GM10248 (cell line): ENCODE data around the gene CACNA1E.

ENCODE experiments used
- CTCF ChIA-PET: fragments of 300-600 bp; sonication (Branson Sonifier 250); formaldehyde crosslinking; extraction: SDS; loops from one replicate; lab custom pipeline; 2021; ENCODE audit warnings: antibody characterized with exemption; lab: Yijun Ruan, JAX
- POLR2A ChIA-PET: fragments of 350-650 bp; sonication (Branson Sonifier 250); formaldehyde crosslinking; extraction: SDS; loops from one replicate; lab custom pipeline; 2020; ENCODE audit warnings: antibody characterized with exemption; lab: Yijun Ruan, JAX
- DNase-seq: peaks from one replicate; pipeline ENCODE4 v3.0.0; 2012; ENCODE audit errors: extremely low spot score
- CTCF ChIP-seq: IDR thresholded peaks from 2 replicates; pipeline ENCODE4 v1.5.1; 2012; ENCODE audit warnings: mild to moderate bottlenecking, low read depth; ENCODE audit errors: extremely low read depth, missing control alignments, control extremely low read depth

CACNA1E gene

GRCh38 chr1:181804989-181805388 is 321.7 kb downstream of the CACNA1E start:
- ChIA-PET POLR2A (no interaction called here), CTCF (no interaction called here)
- no peak for DNase-seq
- TF ChIP-seq CTCF, result no peak

DNA sequence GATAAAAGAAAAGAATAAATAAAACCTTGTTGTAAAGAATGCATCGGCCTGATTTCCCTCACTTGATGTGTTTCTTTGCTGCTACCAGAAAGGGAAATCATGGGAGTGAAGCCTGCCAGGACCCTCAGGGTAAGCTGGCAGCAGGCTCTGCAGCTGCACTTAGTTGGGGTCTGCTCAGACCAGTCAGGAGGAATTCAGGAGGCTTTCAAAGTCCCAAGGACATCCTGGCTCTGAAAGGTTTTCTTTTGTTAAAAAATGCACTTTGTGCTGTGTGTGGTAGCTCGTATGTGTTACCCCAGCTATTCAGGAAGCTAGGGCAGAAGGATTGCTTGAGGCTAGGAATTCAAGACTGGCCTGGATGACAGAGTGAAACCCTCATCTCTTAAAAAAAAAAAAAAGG is 323.4 kb downstream of the CACNA1E start:
- no peak for TF ChIP-seq CTCF
- ChIA-PET POLR2A (interaction anchor here (0.7 kb wide), 1 partner anchor 249 kb away, joined by 4 read pairs; no protein-coding TSS in a partner anchor), CTCF (no interaction called here)
- no peak for DNase-seq

GRCh38 chr1:181807251-181807650 is 323.9 kb downstream of the CACNA1E start:
- TF ChIP-seq CTCF, result no peak
- no peak for DNase-seq
- ChIA-PET POLR2A (interaction anchor here (0.7 kb wide), 1 partner anchor 250 kb away, joined by 4 read pairs; no protein-coding TSS in a partner anchor), CTCF (no interaction called here)

DNA sequence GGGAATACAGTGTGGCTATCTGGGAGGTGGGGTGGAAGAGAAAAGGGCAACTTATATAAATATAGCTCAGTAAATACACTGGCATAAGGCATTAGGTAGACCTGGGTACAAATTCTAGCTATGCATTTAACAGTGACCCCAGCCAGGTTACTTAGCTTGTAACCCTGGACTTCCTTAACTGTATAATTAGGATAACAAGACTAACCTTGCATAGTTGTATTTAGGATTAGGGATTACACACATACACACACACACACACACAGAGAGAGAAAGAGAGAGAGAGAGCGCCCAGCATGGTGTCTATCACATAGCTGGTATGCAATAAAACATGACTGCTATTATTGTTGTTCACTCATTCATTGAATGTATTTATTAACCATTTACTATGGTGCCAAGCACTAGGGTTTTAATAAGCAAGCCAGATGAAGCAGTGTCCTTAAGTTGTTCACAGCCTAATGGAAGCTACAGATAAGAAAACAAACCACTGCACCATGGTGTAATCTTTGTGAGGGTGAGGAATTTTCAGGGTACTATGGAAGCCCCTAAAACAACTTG is 326.8 kb downstream of the CACNA1E start:
- no peak for DNase-seq
- CTCF ChIA-PET, result interaction anchor here (1.1 kb wide), 1 partner anchor 8 kb away, joined by 5 read pairs; no protein-coding TSS in a partner anchor
- TF ChIP-seq CTCF, result no peak
- POLR2A ChIA-PET, result no interaction called here

- CTCF ChIA-PET, result interaction anchor here (2.6 kb wide), 1 partner anchor 10 kb away, joined by 8 read pairs; no protein-coding TSS in a partner anchor
- no peak for TF ChIP-seq CTCF
- POLR2A ChIA-PET, result no interaction called here
- no peak for DNase-seq
Observed at GRCh38 chr1:181812208-181812607, 328.9 kb downstream of the CACNA1E start.

GRCh38 chr1:181813266-181813665 is 329.9 kb downstream of the CACNA1E start:
- TF ChIP-seq CTCF, result no peak
- POLR2A ChIA-PET, result no interaction called here
- CTCF ChIA-PET, result interaction anchor here (1.7 to 2.6 kb wide), 2 partner anchors 9 to 32 kb away, joined by 4 to 8 read pairs; no protein-coding TSS in a partner anchor
- DNase-seq, result no peak
